ENCODE measurements around the gene OR4N5. TPM values are rescaled to one million over a fixed set of nuclear protein-coding genes. Genes with fewer than 3 reads are reported as not detected.

OR4N5 gene
- total RNA-seq, 2 experiments from 2014 or later, result not detected

GRCh38 chr14:20179880-20180279, 41.3 kb downstream of the OR4N5 start:
- Histone ChIP-seq H3K4me1 (ENCODE audit: insufficient read depth, low read length, poor library complexity, severe bottlenecking) (no peaks in the 10 kb centered on the region), H3K79me2 (ENCODE audit: insufficient read depth, low read depth, low read length) (no peaks in the 10 kb centered on the region), H2AFZ (ENCODE audit: low read length) (no peak overlapping the region), H3K4me3 (ENCODE audit: low read depth, low read length, poor library complexity, severe bottlenecking) (no peak overlapping the region), H3K9me3 (ENCODE audit: low read length) (no peaks in the 10 kb centered on the region), H3K9me2 (ENCODE audit: insufficient read depth, low read length) (no peaks in the 10 kb centered on the region), H3K27ac (ENCODE audit: low read depth, low read length, poor library complexity, severe bottlenecking) (no peak overlapping the region), H3K36me3 (ENCODE audit: insufficient read depth, low read length) (no peaks in the 10 kb centered on the region), H4K20me1 (ENCODE audit: insufficient read depth, low read length) (no peaks in the 10 kb centered on the region), H3K4me2 (ENCODE audit: low read length) (no peak overlapping the region)
- DNase-seq (ENCODE audit: low spot score), result no peak
- BruUV-seq (replicated peaks), result no TSS peak
- ChIA-PET POLR2A (no interaction called here), CTCF (ENCODE audit: unreplicated experiment) (no interaction called here)
- TF ChIP-seq EZH2phosphoT487 (IDR thresholded peaks at IDR 0.05; ENCODE audit: borderline replicate concordance, low read depth, low read length) (no peak), CTCF (conservative IDR thresholded peaks at IDR 0.05; ENCODE audit: low read length) (no peak)
- intact Hi-C loops (cut with micrococcal nuclease; ENCODE audit: unreplicated experiment), result no loop called here

GRCh38 chr14:20180486-20180885, 41.9 kb downstream of the OR4N5 start:
- ChIA-PET POLR2A (interaction anchor here (1.0 kb wide), 1 partner anchor 18 kb away, joined by 7 read pairs; no protein-coding TSS in a partner anchor), CTCF (ENCODE audit: unreplicated experiment) (no interaction called here)
- DNase-seq (ENCODE audit: low spot score), result no peak
- no peaks in the 10 kb centered on the region for H3K9me2 ChIP-seq (ENCODE audit: insufficient read depth, low read length)
- no peaks in the 10 kb centered on the region for H4K20me1 ChIP-seq (ENCODE audit: insufficient read depth, low read length)
- no peak overlapping the region for H3K4me2 ChIP-seq (ENCODE audit: low read length)
- no peak overlapping the region for H3K27ac ChIP-seq (ENCODE audit: low read depth, low read length, poor library complexity, severe bottlenecking)
- no peak overlapping the region for H2AFZ ChIP-seq (ENCODE audit: low read length)
- H3K36me3 ChIP-seq (ENCODE audit: insufficient read depth, low read length), result no peaks in the 10 kb centered on the region
- H3K79me2 ChIP-seq (ENCODE audit: insufficient read depth, low read depth, low read length), result no peaks in the 10 kb centered on the region
- H3K4me3 ChIP-seq (ENCODE audit: low read depth, low read length, poor library complexity, severe bottlenecking), result no peak overlapping the region
- no peaks in the 10 kb centered on the region for H3K4me1 ChIP-seq (ENCODE audit: insufficient read depth, low read length, poor library complexity, severe bottlenecking)
- no peaks in the 10 kb centered on the region for H3K9me3 ChIP-seq (ENCODE audit: low read length)
- BruUV-seq (replicated peaks), result no TSS peak
- TF ChIP-seq EZH2phosphoT487 (IDR thresholded peaks at IDR 0.05; ENCODE audit: borderline replicate concordance, low read depth, low read length) (no peak), CTCF (conservative IDR thresholded peaks at IDR 0.05; ENCODE audit: low read length) (no peak)
- intact Hi-C loops (cut with micrococcal nuclease; ENCODE audit: unreplicated experiment), result no loop called here

GRCh38 chr14:20184181-20184580, 45.6 kb downstream of the OR4N5 start:
- Histone ChIP-seq H2AFZ (ENCODE audit: low read length) (no peak overlapping the region), H3K79me2 (ENCODE audit: insufficient read depth, low read depth, low read length) (no peaks in the 10 kb centered on the region), H3K27ac (ENCODE audit: low read depth, low read length, poor library complexity, severe bottlenecking) (no peak overlapping the region), H3K4me2 (ENCODE audit: low read length) (no peak overlapping the region), H3K9me3 (ENCODE audit: low read length) (no peaks in the 10 kb centered on the region), H4K20me1 (ENCODE audit: insufficient read depth, low read length) (no peaks in the 10 kb centered on the region), H3K4me1 (ENCODE audit: insufficient read depth, low read length, poor library complexity, severe bottlenecking) (no peaks in the 10 kb centered on the region), H3K36me3 (ENCODE audit: insufficient read depth, low read length) (no peaks in the 10 kb centered on the region), H3K9me2 (ENCODE audit: insufficient read depth, low read length) (no peaks in the 10 kb centered on the region), H3K4me3 (ENCODE audit: low read depth, low read length, poor library complexity, severe bottlenecking) (no peak overlapping the region)
- TF ChIP-seq CTCF (conservative IDR thresholded peaks at IDR 0.05; ENCODE audit: low read length), result no peak
- TF ChIP-seq EZH2phosphoT487 (IDR thresholded peaks at IDR 0.05; ENCODE audit: borderline replicate concordance, low read depth, low read length), result no peak
- DNase-seq (ENCODE audit: low spot score), result no peak
- BruUV-seq (replicated peaks), result no TSS peak
- intact Hi-C loops (cut with micrococcal nuclease; ENCODE audit: unreplicated experiment), result no loop called here
- ChIA-PET CTCF (ENCODE audit: unreplicated experiment) (no interaction called here), POLR2A (interaction anchor here (1.0 kb wide), 1 partner anchor 19 kb away, joined by 3 read pairs; no protein-coding TSS in a partner anchor)

Data from OCI-LY7 (cell line).